CD4-positive, alpha-beta T cell treated with Interleukin-1 beta for 1 hour (primary cell): ENCODE measurements around the gene TMX1.
A peak's percentile ranks its signal among the peaks of the same experiment; 100 is the strongest.

Experiments
- DNase-seq, 2 donors: peaks; one replicate each; pipeline ENCODE4 v3.0.0-alpha.2; 2020 to 2022

TMX1 gene

DNA sequence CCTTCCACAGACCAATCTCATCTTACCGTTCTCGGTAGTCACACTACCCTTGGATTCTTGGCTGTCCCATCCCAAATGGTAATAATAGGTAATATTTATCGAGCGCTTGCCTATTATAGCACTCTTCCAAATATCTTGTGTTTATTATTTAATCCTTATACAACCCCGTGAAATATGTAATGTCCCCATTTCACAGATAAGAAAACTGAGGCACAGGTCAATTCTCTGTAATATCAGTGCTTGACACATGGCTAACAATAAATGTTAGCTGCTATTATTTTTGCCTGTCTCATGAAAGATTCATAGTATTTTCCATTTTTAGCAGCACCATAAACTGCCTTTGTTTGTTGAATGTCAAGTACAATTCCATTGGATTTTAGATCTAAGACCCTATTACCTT is 4.5 kb downstream of the TMX1 start:
- no peak for DNase-seq

DNA sequence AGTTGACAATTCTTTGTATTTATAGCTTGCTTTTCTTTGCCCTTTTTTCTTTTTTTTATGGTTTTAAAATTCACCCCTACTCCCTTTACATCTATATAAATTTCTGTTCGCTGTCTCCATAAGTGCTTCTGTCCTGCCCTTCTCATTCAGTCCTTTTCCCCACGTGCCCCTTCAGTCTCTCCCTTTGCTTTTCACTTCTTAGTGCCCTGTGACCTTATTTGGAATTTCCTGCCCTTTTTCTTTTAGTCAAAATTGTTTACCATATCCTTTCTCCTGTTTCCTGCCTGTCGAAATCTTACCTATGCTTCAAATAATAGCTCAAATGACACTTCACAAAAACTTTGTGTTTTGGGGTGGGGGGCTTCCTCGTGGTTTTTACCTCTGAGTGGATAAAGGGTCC is 6.0 kb downstream of the TMX1 start:
- no peak for DNase-seq

DNA sequence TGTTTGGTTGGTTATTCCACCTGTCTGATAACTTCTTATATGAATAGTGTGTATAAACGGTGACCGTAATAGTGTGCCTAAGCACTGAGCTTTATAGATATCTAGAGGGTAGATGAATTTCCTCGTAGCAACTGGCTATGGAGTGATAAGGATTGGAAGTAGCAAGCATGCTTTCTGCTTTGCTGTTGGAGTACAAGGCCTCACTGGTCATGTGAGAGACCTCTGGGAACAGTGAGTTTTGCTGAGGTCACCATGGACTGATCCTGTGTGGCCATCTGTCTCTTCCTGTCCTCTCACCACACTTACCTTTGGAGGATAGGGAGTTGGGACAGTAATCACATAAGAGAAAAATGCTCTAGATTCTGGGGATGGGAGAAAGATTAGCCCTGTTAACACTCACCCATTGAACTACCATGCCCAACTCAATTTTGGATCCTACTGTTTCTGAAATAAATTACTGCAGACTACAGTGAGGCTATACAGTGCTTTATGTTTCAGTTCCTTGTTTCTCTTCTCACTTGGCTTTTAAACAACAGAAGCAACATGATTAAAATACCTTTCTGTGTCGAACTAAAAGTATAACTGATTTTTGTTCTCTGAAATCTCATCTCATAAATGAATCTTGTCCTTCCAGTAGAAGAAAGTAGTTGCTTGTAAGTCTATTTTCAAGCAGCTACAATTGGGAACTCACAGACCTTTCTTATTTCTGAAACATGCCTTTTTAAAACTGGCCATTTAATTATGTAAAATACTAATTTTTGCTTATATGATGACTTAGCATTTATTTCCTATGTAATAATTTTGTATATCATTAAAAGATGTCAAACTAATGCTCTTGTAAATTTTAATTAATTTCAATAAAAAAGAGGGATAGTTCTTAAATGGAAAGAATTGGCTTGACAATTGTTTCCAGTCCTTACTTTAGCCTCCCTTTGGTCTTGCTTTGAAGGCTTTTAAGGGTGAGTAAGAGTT is 8.3 kb downstream of the TMX1 start:
- no peak for DNase-seq

DNA sequence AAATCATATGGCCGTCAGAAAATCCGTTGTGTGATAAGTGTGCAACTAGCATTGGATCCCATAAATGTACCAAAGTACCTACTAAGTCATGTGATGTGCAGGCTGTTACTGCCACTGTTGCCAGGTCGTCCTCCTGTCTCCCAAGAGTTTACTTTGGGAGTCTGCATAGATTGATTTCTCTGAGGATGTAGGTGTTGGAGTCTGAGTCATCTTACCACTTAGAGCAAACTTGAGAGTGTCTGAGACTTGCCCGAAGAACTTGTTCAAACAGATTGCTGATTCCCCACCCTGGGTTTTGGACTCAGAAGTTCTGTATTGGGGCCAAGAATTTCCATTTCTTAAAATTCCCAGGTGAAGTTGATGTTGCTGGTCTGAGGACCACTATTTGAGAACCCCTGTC is 11.4 kb downstream of the TMX1 start:
- no peak for DNase-seq

- no peak for DNase-seq
These were observed 13.8 kb downstream of the TMX1 start for GRCh38 chr14:51253880-51254279.

DNA sequence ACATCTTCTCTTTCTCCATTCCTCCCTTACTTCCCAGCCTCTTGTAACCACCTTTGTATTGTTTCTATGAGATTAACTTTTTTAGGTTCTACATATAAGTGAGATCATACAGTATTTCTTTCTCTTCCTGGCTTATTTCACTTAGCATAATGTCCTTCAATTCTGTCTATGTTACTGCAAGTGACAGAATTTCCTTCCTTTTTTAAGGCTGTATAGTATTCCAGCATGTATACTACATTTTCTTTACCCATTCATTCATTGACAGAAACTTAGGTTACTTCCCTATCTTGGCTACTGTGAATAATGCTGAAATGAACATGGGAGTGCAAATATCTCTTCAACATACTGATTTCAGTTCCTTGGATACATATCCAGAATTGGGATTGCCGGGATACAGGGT is 18.2 kb downstream of the TMX1 start:
- DNase-seq = no peak

- no peak for DNase-seq
These were observed 18.7 kb downstream of the TMX1 start for GRCh38 chr14:51258788-51259187.

GRCh38 chr14:51260225-51260624 is 20.2 kb downstream of the TMX1 start:
- DNase-seq = no peak

DNA sequence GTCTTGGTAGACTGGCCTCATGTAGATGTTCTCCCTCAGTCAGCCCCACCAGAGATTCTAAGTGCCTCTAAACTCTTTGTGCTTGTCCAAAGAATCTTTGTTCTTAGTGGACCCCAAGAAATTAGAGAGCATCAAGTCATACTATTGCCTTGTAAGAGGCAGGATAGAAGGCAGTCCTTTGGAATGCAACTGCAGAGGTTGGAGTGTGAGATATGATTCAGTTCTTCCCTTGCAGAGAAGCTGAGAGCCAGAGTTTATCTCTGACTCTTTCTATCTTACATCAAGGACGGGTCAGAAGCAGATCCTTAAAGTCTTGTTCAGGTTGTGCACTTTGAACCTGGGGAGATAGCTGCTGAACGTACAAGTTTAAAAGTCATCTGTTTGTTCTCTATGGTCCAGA is 21.1 kb downstream of the TMX1 start:
- no peak for DNase-seq

DNA sequence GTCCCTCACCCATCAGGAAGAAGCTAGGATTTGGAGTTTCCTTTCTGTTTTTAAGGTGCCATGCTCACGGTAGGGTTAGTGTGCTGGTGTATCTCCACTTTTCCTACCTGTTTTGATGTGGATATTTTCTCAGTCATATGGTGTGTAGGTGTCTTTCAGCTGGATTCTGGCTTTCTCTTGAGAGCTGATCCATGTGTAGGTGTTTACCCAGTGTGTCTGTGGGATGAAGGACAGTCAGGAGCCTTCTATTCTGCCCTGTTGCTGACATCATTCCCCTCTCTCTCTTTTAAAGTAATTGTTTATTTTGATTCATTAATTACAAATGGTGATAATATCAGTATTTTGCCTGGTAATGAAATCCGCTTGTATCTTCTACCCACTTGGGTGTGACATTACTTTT is 22.8 kb downstream of the TMX1 start:
- no peak for DNase-seq

DNA sequence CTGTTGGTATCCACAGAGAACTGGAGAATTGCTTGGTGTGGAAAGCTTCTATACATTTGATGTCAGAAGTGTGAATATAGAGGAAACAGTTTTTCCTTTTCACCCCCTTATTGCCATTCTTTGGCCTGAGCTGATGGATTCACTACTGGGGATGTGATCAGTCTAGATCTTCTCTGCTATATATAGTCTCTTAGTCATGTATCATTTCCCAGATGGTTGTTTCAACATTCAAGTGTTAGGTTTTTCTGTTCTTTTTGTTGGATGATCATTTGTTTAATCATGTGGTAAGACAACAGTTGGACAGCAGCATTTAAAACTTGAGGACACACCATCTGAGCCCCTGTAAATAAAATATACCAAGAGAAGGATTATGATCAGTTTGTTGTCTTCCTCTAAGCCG is 29.6 kb downstream of the TMX1 start:
- DNase-seq = no peak

- no peak for DNase-seq
These were observed 36.6 kb downstream of the TMX1 start for GRCh38 chr14:51276605-51277004.

GRCh38 chr14:51277753-51278415 is 37.8 kb downstream of the TMX1 start:
- DNase-seq = no peak

GRCh38 chr14:51282517-51282916 is 42.5 kb downstream of the TMX1 start:
- DNase-seq = no peak

GRCh38 chr14:51283402-51284085 is 43.5 kb downstream of the TMX1 start:
- DNase-seq = peak in 1 of 2 donors; percentile 42

- DNase-seq = no peak
These were observed 44.2 kb downstream of the TMX1 start for GRCh38 chr14:51284241-51284640.

GRCh38 chr14:51285120-51285519 is 45.1 kb downstream of the TMX1 start:
- DNase-seq = no peak

- no peak for DNase-seq
These were observed 49.1 kb downstream of the TMX1 start for GRCh38 chr14:51289169-51289568.

DNA sequence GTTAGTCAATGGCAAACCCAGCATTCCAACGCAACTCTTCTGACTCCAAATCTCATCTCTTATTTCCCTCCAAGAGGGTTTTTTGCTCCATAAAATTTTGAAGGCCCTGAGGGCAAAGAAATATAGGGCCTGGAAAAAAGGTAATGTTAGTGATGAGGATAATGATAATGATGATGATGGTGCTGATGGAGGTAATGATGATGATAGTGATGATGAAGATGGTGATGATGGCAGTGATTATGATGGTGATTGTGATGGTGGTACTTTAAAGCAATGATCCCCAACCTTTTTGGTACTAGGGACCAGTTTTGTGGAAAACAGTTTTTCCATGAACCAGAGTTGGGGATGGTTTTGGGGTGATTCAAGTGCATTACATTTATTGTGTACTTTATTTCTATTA is 50.1 kb downstream of the TMX1 start:
- no peak for DNase-seq

DNA sequence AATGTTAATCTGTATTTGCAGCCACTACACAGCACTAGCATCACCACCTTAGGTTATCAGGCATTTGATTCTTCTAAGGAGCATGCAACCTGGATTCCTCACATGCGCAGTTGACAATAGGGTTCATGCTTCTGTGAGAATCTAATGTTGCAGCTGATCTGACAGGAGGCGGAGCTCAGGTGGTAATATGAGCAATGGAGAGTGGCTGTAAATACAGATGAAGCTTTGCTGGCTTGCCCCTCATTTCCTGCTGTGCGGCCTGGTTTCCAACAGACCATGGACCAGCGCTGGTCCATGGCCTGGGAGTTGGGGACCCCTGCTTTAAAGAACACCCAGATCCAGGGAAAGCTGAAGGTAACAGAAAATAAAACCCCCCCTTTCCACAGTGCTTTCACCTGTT is 51.0 kb downstream of the TMX1 start:
- no peak for DNase-seq

- no peak for DNase-seq
These were observed 53.3 kb downstream of the TMX1 start for GRCh38 chr14:51293149-51293911.

DNA sequence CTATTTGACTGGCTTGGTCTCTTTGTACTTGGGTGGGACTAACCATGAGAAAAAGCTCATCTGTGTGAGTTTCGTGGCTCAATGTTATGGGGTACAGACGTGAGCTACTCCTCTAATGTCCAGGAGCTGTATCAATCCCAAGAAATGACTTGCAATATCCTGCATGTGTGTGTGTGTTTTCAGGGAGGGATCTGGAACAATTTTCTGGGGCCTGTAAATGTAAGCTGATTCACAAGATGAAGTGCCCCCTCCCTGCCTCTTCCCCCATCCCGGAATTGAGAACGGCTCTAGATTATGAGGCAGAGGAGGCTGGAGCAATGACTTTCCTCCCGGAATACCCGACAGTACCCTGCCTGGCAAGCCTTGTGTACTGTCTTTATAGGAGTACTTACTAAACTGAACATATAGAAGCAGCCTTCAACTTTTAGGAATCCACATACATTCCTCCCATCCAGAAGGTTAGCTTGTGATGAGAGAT is 53.9 kb downstream of the TMX1 start:
- DNase-seq = no peak
